GM19238 (cell line): ENCODE results near the gene FRMD4A.
"Not testable (repeated sequence)": the region's sequence is repeated elsewhere in the genome, so short reads cannot be mapped to it uniquely, and the experiment has no call there.

Experiments used
- DNase-seq: peaks from one replicate; pipeline ENCODE4 v3.0.0; 2011; ENCODE audit warnings: low spot score; ENCODE audit not compliant: insufficient read length

Gene FRMD4A

DNA sequence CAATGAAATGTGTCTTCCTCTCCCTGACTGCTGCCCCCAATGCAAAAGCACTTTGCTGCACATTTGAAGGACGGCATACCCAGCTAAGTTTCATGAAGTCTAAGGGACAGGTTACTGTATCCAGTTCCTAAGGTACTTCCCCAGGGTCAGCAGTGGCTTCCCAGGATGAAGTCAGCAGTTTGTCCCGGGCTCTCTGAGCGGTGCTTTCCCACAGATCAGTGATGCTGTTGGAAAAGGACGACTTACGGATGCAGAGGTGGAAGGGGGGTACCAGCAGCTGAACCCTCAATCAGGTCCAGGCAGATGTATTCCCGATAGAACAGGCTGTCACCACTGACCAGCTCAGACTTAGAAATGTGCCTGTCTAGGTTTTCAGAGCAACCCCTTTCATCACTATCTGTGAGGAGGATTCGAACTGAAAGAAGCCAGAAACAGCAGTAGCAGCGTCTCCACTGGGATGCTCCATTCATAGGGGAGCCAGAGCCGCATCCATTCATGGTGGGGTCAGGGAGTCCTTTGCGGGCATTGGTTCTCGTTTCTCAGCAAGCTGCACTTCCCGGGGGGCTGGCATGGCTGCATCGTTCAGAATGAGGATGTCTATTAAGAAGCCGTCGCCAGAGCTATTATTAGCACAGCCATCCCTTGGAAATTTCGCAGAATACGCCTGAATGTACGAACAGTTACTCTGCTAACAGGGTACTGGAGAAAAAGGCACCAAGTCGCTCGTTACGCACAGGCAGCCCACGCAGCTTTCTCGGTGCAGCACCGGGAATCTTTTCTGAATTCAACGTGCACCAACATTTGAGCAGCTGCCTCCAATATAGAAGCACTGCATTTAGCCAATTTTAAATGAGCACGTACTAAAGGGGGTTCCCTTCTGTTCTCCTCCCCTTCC is 440.2 kb downstream of the FRMD4A start:
- DNase-seq = no peak

DNA sequence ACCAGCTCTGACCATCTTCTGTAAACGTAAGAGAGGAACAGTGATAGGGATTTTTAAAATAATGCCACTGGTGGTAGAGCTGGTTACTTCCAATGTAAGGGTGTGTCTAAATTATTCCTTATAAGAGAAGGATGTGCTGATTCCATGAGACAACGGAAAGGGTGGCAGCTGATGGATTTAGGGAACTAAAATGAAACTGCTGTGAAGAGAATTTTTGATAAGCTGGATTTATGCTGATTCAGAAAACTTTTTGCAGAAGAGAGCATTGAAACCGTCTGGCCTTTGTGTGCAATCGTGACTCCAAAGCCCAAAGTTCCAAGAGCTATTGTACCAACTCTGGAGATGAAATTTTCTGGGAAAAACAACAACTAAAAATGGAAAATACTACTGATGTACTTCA is 443.0 kb downstream of the FRMD4A start:
- DNase-seq = no peak

DNA sequence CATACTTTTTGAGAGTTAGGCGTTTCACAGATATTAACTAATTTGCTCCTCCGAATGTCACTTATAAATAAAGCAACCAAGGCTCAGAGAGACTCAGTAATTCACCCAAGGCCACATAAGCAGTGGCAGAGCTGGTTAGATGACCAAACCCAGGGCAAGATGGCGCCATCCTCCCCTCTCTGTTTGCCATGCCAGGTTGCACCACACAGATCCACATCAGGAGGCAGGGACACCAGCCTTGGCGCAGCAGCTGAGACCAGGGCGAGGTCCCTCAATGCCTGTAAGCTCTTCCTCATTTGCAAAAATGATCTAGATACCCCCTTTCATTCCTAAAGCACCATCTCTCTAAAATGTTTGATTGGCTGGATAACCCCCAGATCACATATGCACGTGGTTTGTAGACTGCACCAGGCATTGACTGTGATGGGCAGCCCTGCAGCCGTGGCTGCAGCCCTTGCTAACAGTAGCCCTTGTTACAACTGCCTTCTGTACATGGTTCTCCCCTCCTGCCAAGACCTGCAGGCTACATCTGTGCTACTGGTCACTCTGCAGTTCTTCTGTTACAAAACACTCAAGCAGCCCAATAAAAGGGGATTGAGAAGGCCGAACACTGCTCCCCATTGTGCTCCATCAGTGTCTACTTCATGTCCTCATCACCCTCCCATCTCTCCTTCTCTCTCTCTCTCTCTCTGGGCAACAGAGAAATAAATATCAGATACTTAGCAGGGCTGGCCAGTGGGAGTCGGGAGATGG is 445.3 kb downstream of the FRMD4A start:
- no peak for DNase-seq

DNA sequence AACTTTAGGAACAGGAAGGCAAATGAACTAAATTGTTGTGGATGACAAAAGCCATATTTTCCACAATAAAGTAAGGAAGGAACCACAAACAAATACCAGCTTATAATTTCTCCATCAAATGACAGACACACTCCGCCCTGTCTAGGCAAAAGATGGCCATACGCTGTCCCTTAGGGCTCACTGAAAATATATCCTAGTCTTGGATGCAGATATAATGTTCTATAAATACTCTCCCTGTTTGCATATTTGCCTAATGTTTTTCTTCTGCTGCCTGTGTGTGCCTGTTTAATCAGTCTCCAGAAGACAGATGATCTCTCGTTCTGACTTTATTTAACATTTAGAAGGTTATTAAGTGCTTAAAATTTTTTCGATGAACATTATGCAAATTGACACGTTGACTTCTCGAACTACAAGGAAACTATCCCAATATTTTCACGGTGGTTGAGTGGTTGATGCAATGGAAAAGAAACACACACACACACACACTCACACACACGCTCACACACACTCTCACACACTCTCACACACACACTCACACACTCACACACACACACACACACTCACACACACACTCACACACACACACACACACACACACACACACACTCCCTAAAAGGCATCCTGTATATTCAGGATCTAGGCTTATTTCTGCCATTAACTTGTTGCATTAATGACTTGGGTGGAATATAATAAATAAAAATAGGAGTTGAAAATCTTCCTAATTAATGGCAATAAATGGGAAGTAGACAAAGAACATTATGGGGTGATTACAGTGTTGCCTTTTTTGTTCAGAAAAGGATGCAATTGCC is 446.9 kb downstream of the FRMD4A start:
- no peak for DNase-seq

DNA sequence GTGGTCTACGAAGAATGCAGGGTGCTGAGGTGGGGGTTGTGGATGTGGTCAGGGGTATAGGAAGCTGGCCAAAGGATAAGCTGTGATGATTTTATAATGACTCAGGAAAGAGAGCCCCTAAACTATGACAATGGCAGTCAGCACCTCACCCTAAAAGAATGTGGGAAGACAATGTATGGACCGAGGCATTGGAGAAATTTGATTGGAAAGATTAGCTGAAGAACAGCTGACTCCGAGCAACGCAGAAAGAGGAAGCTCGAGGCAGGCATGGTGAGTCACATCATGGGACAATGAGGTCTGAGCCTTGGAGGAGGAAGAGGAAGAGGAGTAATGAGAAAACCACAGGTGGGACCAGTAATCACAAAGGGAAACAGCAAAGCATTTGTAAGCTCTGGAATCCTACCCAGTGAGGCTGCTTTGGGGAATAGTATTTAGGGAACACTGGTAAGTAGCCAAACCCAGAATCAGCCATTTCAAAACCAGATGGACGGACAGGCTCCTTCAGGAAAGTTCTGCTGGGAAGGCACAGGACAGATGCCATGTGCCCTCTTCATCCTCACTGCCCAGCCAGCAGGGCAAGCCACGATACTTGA is 448.5 kb downstream of the FRMD4A start:
- no peak for DNase-seq

DNA sequence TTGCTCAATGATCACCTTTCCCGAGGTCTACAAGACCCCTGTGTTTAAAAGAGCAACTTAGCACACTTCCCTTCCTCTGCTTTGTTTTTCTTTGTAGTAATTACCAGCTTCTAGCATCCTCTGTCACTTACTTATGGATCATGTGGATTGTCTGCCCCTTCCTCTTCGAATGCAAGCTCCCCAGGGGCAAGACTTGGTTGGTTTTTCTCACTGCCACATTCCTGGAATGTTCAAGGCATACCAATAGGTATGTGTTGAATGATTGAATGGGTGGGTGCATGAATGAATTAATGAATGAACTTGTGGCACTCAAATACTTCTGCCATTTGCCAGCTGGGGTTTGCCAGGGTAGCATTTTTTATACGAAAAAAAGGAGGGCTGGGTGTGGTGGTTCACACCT is 450.0 kb downstream of the FRMD4A start:
- DNase-seq = no peak

DNA sequence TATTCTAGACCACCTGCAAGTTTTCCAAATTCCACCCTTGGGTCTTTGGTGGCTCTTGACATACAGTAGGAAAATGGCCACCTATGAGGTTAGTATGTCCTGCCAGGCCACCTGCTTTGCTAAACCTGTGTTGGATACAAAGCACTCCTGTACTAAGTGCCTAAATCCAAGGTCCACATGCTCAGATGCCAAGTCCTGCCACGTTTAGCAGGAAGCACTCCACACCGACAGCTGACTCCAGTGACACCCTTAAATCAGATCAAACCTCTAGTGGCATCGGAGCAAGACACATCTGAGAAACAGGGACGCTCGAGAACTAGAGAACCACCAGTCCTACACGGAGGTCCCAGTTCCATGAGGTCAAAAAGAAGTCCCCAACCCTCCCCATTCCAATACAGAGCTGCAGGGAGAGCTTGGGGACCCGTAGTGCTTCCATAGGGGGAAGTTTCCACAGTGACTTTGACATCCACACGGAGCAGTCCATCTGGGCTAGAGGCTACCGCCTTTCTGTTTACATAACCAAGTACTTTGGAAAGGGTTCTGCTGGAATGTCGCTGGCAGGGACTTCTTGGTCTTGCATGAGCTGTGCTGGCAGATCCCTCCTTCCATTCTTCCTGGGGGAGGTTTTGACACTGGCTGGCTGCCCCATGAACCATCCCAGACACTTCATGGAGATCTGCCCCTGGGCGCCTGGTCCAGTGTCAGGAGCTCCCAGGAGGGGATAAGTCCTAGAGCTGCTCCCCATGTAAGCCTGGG is 453.4 kb downstream of the FRMD4A start:
- no peak for DNase-seq

DNA sequence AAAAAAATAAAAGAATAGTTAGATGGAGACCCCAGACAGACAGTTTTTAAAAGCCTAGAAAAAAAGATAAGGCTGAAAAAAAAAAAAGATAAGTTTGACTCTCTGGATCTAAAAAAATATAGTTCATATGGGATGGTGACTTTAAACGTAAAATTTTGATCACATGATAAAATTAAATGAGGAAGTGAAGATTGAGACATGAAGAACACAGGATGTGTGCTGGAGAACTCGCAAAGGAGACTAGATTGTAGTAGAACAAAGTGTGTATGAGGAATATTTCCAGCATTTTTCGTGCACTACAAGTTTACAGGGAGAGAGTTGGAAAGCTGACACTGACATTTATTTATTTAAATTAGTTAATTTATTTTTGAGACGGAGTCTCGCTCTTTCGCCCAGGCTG is 457.5 kb downstream of the FRMD4A start:
- no peak for DNase-seq

DNA sequence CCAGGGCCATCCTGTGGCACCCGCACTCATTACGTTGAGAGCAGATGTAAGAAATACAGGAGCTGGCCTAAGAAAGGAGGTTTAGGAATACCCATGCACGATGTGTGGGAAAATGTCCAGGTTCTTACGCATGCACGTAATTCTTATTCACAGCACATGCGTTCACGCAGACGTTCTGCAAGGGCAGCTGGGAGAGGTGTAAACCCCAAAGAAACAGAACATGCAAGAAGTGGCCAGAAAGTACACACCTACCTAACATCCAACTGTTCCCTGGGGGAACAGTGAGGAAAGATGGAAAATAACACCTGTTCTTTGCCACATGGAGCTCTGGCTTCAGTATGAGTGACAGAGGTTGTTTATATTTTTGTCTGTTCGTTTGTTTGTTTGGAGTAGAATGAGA is 458.3 kb downstream of the FRMD4A start:
- no peak for DNase-seq

DNA sequence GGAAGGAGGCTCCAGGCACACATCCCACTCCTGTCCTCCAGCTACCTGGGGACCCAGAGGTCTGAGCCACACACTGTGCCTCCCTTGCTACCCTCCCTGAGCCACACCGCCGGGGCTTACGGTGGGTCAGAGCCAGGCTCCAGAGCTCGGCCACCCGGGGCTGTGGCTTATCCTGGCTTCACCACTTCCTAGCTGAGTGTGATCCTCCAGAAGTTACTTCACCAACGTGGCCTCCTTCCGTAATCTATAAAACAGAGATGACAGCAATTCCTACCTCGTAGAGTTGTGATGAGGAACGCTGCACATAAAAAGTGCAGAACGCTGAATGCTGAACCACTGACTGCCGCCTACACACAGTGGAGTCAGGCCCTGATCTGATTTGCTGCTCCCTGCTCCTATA is 458.9 kb downstream of the FRMD4A start:
- DNase-seq = no peak

DNA sequence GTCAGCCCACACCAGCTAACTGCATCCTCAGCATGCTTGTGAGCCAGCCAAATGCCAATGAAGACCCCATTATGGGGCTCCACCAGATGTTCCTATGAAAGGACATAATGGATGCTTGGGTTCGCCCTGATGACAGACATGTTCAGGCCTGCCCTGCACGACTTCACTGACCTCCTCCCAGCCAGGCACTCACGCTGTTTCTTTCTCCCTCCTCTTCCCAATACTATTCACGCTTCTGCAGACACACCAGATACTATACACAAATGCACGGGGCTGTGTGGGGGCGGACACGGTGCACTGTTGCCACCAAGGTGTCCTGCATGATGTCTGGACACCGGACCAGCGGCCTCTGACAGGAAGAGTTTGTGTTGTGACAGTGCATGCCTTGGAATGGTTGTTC is 459.7 kb downstream of the FRMD4A start:
- no peak for DNase-seq

DNA sequence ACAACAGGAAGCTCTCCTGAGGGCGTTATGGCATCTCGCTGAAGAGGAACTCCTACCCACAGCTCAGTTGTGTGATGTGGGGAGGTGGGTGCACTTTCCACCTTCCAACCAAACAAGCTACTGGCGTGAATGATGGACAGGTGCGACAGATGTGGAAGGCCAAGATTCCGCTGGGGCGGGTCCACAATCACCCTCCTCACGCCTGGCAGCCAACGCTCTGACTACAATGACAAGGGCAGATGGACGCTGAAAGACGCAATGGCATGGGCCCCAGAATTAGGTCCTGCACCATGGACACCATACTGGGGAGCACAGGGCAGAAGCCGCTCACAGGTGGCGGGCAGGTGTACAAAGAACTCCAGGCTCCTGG is 461.4 kb downstream of the FRMD4A start:
- DNase-seq = no peak

DNA sequence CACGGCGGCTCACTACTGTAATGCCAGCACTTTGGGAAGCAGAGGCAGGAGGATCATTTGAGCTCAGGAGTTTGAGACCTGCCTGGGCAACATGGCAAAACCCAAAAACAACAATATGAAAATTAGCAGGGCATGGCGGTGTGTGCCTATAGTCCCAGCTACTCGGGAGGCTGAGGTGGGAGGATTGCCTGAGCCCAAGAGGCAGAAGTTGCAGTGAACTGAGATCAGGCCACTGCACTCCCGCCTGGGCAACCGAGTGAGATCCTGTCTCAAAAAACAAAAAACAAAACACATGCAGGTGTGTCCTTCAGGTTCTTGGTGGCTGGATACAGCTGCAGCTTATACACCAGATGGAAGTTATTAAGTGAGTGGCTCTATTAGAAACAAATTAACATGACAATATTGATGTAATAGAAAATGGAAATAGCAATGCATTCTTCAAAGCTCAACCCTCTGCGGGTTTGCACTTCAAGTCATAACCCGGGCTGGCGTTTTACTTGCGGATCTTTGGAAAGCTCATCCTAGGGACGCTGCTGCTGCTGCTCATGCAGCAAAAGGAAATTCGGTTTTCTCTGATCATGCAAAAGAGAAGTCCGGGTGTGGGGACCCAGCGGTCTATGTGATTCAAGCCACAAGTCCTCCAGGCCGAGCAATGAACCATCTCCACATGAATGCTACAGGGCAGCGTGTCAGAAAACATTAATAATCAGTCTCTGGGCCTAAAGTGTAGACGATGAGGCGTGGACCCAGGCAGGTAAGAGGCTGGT is 462.0 kb downstream of the FRMD4A start:
- DNase-seq = no peak

DNA sequence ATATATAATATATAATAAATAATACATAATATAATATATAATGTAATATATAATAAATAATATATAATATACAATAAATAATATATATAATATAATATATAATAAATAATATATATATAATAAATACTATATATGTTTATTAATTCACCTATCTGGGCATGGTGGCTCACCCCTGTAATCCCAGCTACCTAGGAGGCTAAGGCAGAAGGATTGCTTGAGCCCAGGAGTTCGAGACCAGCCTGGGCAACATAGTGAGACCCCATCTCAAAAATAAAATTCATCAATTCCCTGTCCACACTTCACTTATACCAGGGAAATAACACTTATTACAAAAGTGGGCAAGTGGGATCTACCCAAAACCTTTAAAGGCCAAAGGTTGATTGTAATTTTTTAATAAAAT is 462.9 kb downstream of the FRMD4A start:
- no peak for DNase-seq

DNA sequence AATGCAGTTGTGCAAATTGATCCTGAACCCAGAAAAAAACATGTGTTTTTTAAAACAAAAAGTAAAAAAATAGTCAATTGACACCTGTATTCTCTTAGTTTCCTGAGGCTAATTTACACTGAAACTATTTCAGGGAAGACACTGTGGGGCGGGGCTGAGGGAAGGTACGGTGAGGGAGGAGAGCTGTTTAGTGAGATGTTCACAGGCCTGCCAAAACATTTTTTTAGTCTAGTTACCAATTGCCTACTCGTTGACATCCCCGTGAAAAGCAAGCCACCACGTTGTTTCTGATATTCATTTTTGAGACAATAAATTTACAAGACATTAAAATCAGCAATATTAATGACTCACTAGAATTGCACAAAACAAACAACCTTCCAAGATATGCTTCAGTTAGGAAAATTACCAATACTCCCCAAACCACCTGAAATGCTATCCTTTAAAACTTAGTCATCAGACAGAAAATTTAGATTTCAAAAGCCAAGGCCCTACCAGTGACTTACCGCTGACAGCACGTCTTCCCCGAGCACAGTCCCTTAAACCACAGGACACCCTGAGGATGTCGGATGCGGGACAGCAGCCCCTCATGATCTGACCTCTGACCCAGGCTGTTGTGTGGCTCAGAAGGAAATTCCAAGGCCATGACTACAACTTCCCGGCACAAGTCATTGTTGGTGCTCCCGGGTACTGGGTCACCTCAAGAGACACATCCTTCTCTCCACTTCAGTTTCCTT is 464.8 kb downstream of the FRMD4A start:
- no peak for DNase-seq

DNA sequence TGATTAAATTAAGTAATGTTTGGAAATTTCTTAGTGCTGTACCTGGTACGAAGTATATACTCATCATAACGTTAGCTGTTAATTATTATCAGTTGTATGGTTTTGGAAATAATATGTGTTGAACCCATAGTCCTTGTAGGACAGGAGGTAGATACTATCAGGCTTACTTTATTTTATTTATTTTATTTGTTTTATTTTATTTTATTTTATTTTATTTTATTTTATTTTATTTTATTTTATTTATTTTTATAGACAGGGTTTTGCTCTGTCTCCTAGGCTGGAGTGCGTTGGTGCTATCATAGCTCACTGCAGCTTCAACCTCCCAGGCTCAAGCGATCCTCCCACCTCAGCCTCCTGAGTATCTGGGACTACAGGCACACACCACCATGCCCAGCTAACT is 465.5 kb downstream of the FRMD4A start:
- DNase-seq = not testable (repeated sequence)

DNA sequence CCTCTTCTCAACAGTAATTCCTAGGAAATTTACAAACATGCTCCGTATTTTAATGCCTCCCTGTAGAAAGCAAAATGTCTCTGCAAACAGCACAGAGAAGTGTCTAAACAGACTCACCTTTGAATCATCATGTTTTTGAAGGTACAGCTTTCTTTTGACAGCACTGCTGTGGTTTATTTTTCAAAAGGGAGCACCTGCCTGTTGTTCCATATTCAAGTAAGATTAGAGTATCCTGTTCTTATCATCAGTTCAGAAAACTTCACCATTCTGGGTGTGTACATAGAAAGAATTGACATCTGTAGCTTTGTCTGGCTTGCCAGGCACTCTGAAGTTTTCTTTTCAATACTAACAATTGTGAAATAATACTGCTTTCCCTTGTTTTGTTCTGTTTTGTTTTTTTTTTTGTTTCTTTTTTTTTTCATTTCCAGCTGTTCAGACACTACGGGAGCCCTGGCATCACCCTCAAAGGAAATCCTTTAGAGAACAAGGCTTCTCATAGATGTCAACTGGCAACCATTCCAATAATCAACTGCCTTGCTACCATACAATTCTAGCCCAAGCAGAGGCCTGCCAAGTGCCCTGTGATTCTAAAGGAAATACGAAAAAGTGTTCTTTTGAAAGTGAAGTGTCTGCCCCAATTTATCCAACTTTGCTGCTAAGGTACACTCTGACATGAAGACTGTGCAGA is 468.0 kb downstream of the FRMD4A start:
- DNase-seq = no peak

DNA sequence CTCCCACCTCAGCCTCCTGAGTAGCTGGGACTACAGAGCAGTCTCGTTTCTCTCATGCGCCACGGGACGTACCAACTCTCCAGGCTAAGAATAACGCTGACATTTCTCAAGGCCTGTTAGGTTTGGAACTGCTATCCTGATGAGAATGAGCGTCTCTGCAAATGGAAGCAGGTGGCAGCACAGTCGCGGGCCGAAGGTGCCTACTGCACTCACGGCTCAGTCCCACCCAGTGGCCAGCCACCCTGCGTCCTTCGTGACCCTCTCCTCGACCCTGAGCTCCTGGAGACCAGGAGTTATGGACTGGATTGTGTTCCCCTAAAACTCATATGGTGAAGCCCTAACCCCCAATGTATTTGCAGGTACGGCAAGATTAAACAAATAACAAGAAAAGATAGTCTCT is 469.8 kb downstream of the FRMD4A start:
- DNase-seq = no peak
